Hepatocyte (in vitro differentiated cells): ENCODE results near the gene AUTS2. TPM values are rescaled to one million over a fixed set of nuclear protein-coding genes. Genes with fewer than 3 reads are reported as not detected.

Experiments
- DNase-seq: peaks from one replicate; pipeline ENCODE4 v3.0.0-alpha.2; 2016; ENCODE audit warnings: low spot score
- H2AFZ ChIP-seq: fragments of 200-600 bp; sonication (generic); 2 replicates; pipeline ENCODE4 v1.6.0; 2016; ENCODE audit warnings: antibody characterized with exemption, mild to moderate bottlenecking
- H3K27ac ChIP-seq: fragments of 200-600 bp; sonication (generic); 2 replicates; pipeline ENCODE4 v1.5.1; 2016; ENCODE audit warnings: mild to moderate bottlenecking
- H3K27me3 ChIP-seq: fragments of 200-600 bp; sonication (generic); 2 replicates; pipeline ENCODE4 v1.6.1; 2016
- H3K36me3 ChIP-seq: fragments of 200-600 bp; sonication (generic); replicated peaks from 2 replicates; pipeline ENCODE4 v1.5.1; 2016; ENCODE audit warnings: low read depth; ENCODE audit not compliant: insufficient read depth
- H3K4me1 ChIP-seq: fragments of 200-600 bp; sonication (generic); 2 replicates; pipeline ENCODE4 v1.5.1; 2016; ENCODE audit warnings: mild to moderate bottlenecking, moderate library complexity; ENCODE audit not compliant: insufficient read depth
- H3K4me2 ChIP-seq: fragments of 200-600 bp; sonication (generic); 2 replicates; pipeline ENCODE4 v1.6.0; 2016
- H3K4me3 ChIP-seq: fragments of 200-600 bp; sonication (generic); 2 replicates; pipeline ENCODE4 v1.5.1; 2016; ENCODE audit warnings: mild to moderate bottlenecking
- H3K79me2 ChIP-seq: fragments of 200-600 bp; sonication (generic); 2 replicates; pipeline ENCODE4 v1.6.0; 2017; ENCODE audit warnings: mild to moderate bottlenecking
- H3K9me2 ChIP-seq: fragments of 200-600 bp; sonication (generic); replicated peaks from 2 replicates; pipeline ENCODE4 v1.6.0; 2017; ENCODE audit warnings: mild to moderate bottlenecking; ENCODE audit not compliant: insufficient read depth
- H3K9me3 ChIP-seq: fragments of 200-600 bp; sonication (generic); 2 replicates; pipeline ENCODE4 v1.5.1; 2016; ENCODE audit warnings: low read depth, mild to moderate bottlenecking
- H4K20me1 ChIP-seq: fragments of 200-600 bp; sonication (generic); 2 replicates; pipeline ENCODE4 v1.6.0; 2016; ENCODE audit warnings: mild to moderate bottlenecking; ENCODE audit not compliant: insufficient read depth, poor library complexity, severe bottlenecking
- EZH2 ChIP-seq: fragments of 200-600 bp; sonication (generic); IDR thresholded peaks from 2 replicates; pipeline ENCODE4 v1.6.1; 2016; ENCODE audit warnings: antibody characterized with exemption, mild to moderate bottlenecking, borderline replicate concordance
- EZH2phosphoT487 ChIP-seq: fragments of 200-600 bp; sonication (generic); IDR thresholded peaks from one replicate; pipeline ENCODE4 v1.6.1; 2018; ENCODE audit warnings: antibody characterized with exemption, mild to moderate bottlenecking, low read depth, moderate library complexity; ENCODE audit not compliant: unreplicated experiment, severe bottlenecking
- WGBS: methylation state at CpG from one replicate; pipeline ENCODE4 v1.1.6; 2016; ENCODE audit warnings: low lambda C conversion rate; ENCODE audit errors: missing lambda C conversion rate; 5-methylcytosine and 5-hydroxymethylcytosine counted together
- polyA plus RNA-seq: library from polyadenylated mRNA; unstranded; fragments of >200 nt; fragmentation: Nextera tagmentation; extraction: Ambion mirVana; gene quantifications from 2 replicates; pipeline ENCODE4 v1.2.1, GENCODE V29; 2016
- total RNA-seq: library from RNA; depleted of rRNA; stranded (reverse); fragments of >200 nt; gene quantifications from 2 replicates; pipeline ENCODE4 v1.2.3, GENCODE V29; 2014
- TF ChIP-seq, protein P1 (sequence below): fragments of 200-600 bp; sonication (generic); IDR thresholded peaks from 2 replicates; pipeline ENCODE4 v1.5.1; 2016; ENCODE audit warnings: antibody characterized with exemption, mild to moderate bottlenecking; ENCODE audit not compliant: poor library complexity

Gene AUTS2
- total and polyA plus RNA-seq, 2 experiments from 2014 or later: 34.4 to 40.9 TPM

DNA sequence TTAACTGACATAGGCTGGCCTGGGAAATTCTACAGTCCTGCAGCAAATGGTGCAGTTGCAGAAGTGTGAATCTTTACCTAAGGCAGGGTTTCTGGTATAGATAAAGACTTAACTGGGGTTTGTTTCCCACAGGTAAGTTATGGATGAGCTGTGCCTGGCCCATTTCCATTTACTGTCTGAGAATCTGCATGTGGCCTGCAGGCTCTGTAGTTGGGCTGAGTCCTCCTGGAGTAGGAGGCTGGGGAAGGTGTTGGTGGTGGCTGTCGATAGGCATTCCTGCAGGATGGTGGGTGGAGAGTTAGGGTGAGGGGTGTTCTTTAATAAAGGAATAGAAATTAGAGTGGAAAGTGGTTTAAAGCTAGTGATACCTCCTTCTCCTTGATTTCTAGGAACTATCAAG is 193.5 kb downstream of the AUTS2 start:
- 71% methylated on average over 1 of the region's 1 CpG for WGBS
- Histone ChIP-seq H3K4me2 (no peak overlapping the region), H3K4me1 (no peaks in the 10 kb centered on the region), H3K9me2 (no peaks in the 10 kb centered on the region), H4K20me1 (peaks cover 10% of the 10 kb centered on the region), H3K4me3 (no peak overlapping the region), H3K27me3 (no peaks in the 10 kb centered on the region), H3K36me3 (no peaks in the 10 kb centered on the region), H2AFZ (no peak overlapping the region), H3K79me2 (peaks cover 12% of the 10 kb centered on the region), H3K27ac (no peak overlapping the region), H3K9me3 (no peaks in the 10 kb centered on the region)
- DNase-seq: no peak
- TF ChIP-seq, protein P1, sequence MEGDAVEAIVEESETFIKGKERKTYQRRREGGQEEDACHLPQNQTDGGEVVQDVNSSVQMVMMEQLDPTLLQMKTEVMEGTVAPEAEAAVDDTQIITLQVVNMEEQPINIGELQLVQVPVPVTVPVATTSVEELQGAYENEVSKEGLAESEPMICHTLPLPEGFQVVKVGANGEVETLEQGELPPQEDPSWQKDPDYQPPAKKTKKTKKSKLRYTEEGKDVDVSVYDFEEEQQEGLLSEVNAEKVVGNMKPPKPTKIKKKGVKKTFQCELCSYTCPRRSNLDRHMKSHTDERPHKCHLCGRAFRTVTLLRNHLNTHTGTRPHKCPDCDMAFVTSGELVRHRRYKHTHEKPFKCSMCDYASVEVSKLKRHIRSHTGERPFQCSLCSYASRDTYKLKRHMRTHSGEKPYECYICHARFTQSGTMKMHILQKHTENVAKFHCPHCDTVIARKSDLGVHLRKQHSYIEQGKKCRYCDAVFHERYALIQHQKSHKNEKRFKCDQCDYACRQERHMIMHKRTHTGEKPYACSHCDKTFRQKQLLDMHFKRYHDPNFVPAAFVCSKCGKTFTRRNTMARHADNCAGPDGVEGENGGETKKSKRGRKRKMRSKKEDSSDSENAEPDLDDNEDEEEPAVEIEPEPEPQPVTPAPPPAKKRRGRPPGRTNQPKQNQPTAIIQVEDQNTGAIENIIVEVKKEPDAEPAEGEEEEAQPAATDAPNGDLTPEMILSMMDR: no peak
- TF ChIP-seq EZH2phosphoT487 (no peak), EZH2 (no peak)

DNA sequence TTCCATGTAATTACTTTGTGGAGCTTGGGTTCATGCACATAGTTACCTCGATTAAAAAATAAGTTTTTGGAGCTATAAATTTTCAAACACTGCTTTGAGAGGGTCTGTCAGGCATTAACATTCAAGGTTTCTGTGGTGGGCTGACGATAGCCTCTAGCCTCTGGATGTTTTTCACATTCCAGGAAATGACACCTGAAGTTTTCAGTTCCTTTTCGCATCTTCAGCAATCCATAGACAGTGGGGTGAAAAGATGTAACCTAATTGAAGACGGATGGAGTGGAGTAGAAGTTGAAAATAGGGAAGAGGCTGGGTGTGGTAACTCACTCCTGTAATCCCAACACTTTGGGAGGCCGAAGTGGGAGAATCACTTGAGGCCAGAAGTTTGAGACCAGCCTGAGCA is 197.7 kb downstream of the AUTS2 start:
- WGBS: 88% methylated on average over 5 of the region's 5 CpGs
- H2AFZ ChIP-seq: no peak overlapping the region
- H3K9me2 ChIP-seq: no peaks in the 10 kb centered on the region
- TF ChIP-seq, protein P1: no peak
- TF ChIP-seq EZH2phosphoT487 (no peak), EZH2 (no peak)
- H4K20me1 ChIP-seq: peaks cover 5% of the 10 kb centered on the region
- no peaks in the 10 kb centered on the region for H3K36me3 ChIP-seq
- H3K9me3 ChIP-seq: no peaks in the 10 kb centered on the region
- peaks cover 3% of the 10 kb centered on the region for H3K79me2 ChIP-seq
- no peak for DNase-seq
- H3K4me1 ChIP-seq: peaks cover 10% of the 10 kb centered on the region
- no peak overlapping the region for H3K4me2 ChIP-seq
- no peaks in the 10 kb centered on the region for H3K27me3 ChIP-seq
- H3K4me3 ChIP-seq: no peak overlapping the region
- H3K27ac ChIP-seq: no peak overlapping the region

DNA sequence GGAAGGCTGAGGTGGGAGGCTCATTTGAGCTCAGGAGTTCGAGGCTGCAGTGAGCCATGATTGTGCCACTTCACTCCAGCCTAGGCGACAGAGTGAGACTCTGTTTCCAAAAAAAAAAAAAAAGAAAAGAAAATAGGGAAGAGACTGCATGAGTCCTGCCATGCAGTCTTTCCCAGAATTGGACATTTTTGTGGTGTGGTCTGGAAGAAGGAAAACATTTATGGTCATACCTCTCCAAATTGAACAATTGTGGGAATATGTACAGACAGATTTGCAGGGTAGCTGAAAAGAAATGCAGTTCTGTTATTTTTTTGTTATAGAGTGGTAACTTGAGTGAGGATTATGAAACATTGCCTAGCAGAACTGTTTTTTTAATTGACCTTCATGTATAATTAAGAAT is 198.1 kb downstream of the AUTS2 start:
- TF ChIP-seq, protein P1: no peak
- TF ChIP-seq EZH2: no peak
- no peak for TF ChIP-seq EZH2phosphoT487
- WGBS: 94% methylated on average over 2 of the region's 2 CpGs

More for the DNA sequence above, 198.1 kb downstream of the AUTS2 start:
- H2AFZ ChIP-seq: no peak overlapping the region
- no peak for DNase-seq
- H3K79me2 ChIP-seq: peaks cover 3% of the 10 kb centered on the region
- no peaks in the 10 kb centered on the region for H3K9me3 ChIP-seq
- H3K27me3 ChIP-seq: no peaks in the 10 kb centered on the region
- no peak overlapping the region for H3K4me3 ChIP-seq
- H3K9me2 ChIP-seq: no peaks in the 10 kb centered on the region
- H4K20me1 ChIP-seq: peaks cover 5% of the 10 kb centered on the region
- H3K4me2 ChIP-seq: no peak overlapping the region
- H3K36me3 ChIP-seq: no peaks in the 10 kb centered on the region
- no peak overlapping the region for H3K27ac ChIP-seq
- H3K4me1 ChIP-seq: peaks cover 14% of the 10 kb centered on the region
